Peyer's patch (tissue), 4 donors: ENCODE data around the gene STK38L. TPM values are rescaled to one million over a fixed set of nuclear protein-coding genes. Genes with fewer than 3 reads are reported as not detected.

Experiments
- DNase-seq, 3 donors: peaks; one replicate each; pipeline ENCODE4 v3.0.0-alpha.2; 2017 to 2019
- H3K27ac ChIP-seq, 4 donors: fragments of 200-600 bp; sonication (generic); one replicate each; pipeline ENCODE4 v1.5.1; 2016 to 2019
- H3K27me3 ChIP-seq, 2 donors: fragments of 200-600 bp; sonication (generic); one replicate each; pipeline ENCODE4 v1.5.1; 2019
- H3K36me3 ChIP-seq, 3 donors: fragments of 200-600 bp; sonication (generic); one replicate each; pipeline ENCODE4 v1.5.1; 2016 to 2019
- H3K4me1 ChIP-seq, 4 donors: fragments of 200-600 bp; sonication (generic); one replicate each; pipeline ENCODE4 v1.5.1; 2016 to 2019
- H3K4me3 ChIP-seq, 4 donors: fragments of 200-600 bp; sonication (generic); 1 replicate in 3 of 4; 2 replicates in 1 of 4; pipeline ENCODE4 v1.5.1; 2016 to 2019; ENCODE audit warnings: mild to moderate bottlenecking in 1 of 4
- H3K9me3 ChIP-seq, 4 donors: fragments of 200-600 bp; sonication (generic); one replicate each; pipeline ENCODE4 v1.5.1; 2016 to 2019; ENCODE audit warnings: mild to moderate bottlenecking in 1 of 4
- POLR2A ChIP-seq, 2 donors: fragments of 450-650 bp; IDR thresholded peaks; one replicate each; pipeline ENCODE4 v1.5.1; 2017; ENCODE audit warnings: antibody characterized with exemption in 2 of 2, mild to moderate bottlenecking in 2 of 2, moderate library complexity in 2 of 2
- total RNA-seq, 4 donors: library from RNA; depleted of rRNA; stranded (reverse); fragments of >200 nt; gene quantifications; one replicate each; pipeline ENCODE4 v1.1.0, GENCODE V29; 2016
- TF ChIP-seq, protein P1 (sequence below), 6 experiments: fragments of 450-650 bp in 4 of 6; fragments of 200-600 bp in 2 of 6; sonication (generic) in 1 of 6; IDR thresholded peaks; one replicate each; pipeline ENCODE4 v1.5.1; 2017 to 2019; ENCODE audit warnings: antibody characterized with exemption in 6 of 6, mild to moderate bottlenecking in 3 of 6, moderate library complexity in 1 of 6

The STK38L gene
- total RNA-seq, 4 donors from 2014 or later = 19.6 to 33.0 (median 22.1) TPM

DNA sequence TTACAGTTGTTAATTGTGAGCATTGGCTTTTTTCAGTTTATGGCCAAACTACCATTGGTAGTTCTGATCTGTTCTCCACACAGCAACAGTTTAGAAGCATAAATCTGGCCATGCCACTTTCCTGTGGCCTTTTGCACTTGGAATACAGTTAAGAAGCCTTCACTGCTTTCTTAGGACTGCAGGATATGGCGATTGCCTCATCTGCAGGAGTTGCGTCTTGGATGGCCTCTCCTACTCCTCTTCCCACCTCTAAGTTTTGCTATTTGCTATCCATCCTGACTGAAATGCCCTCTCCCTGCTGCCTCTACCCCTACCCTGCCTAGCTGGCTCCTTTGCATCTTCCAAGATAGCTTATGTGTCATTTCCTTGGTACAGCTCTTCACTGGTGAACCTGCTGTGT, 75.8 kb downstream of the STK38L start:
- no peak for DNase-seq
- Histone ChIP-seq H3K27me3 (no peaks in the 10 kb centered on the region), H3K4me3 (no peak overlapping the region), H3K4me1 (no peaks in the 10 kb centered on the region), H3K9me3 (no peaks in the 10 kb centered on the region), H3K36me3 (peaks cover 0 to 76% (median 0%) of the 10 kb centered on the region in 3 donors), H3K27ac (no peak overlapping the region)
- TF ChIP-seq, protein P1, sequence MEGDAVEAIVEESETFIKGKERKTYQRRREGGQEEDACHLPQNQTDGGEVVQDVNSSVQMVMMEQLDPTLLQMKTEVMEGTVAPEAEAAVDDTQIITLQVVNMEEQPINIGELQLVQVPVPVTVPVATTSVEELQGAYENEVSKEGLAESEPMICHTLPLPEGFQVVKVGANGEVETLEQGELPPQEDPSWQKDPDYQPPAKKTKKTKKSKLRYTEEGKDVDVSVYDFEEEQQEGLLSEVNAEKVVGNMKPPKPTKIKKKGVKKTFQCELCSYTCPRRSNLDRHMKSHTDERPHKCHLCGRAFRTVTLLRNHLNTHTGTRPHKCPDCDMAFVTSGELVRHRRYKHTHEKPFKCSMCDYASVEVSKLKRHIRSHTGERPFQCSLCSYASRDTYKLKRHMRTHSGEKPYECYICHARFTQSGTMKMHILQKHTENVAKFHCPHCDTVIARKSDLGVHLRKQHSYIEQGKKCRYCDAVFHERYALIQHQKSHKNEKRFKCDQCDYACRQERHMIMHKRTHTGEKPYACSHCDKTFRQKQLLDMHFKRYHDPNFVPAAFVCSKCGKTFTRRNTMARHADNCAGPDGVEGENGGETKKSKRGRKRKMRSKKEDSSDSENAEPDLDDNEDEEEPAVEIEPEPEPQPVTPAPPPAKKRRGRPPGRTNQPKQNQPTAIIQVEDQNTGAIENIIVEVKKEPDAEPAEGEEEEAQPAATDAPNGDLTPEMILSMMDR (IDR thresholded peaks at IDR 0.05) = no peak
- no peak for TF ChIP-seq POLR2A (IDR thresholded peaks at IDR 0.05)

DNA sequence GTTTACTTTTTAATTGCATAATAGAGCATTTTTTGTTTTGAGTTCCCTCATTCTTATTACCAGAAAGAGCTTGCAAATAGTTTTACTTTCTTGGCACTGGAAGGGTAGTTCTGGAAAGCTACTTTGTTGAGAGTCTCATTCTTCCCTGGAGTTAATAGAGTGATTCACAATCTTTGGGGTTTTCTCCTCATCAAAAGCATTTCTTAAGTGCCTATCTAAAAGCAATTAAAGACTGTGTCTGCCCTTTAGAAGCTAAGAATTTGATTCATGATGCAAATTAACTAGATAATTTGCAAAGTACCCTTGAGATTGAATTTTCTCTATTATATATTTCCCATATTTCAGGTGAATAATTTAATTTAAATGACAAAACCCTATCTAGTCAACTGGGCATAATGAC, 80.4 kb downstream of the STK38L start:
- no peak overlapping the region for H3K27ac ChIP-seq
- no peak for TF ChIP-seq POLR2A (IDR thresholded peaks at IDR 0.05)
- TF ChIP-seq, protein P1 (IDR thresholded peaks at IDR 0.05) = no peak
- H3K4me3 ChIP-seq = no peak overlapping the region
- no peaks in the 10 kb centered on the region for H3K9me3 ChIP-seq
- peaks cover 0 to 38% (median 0%) of the 10 kb centered on the region in 3 donors for H3K36me3 ChIP-seq
- no peaks in the 10 kb centered on the region for H3K4me1 ChIP-seq
- DNase-seq = no peak
- no peaks in the 10 kb centered on the region for H3K27me3 ChIP-seq

DNA sequence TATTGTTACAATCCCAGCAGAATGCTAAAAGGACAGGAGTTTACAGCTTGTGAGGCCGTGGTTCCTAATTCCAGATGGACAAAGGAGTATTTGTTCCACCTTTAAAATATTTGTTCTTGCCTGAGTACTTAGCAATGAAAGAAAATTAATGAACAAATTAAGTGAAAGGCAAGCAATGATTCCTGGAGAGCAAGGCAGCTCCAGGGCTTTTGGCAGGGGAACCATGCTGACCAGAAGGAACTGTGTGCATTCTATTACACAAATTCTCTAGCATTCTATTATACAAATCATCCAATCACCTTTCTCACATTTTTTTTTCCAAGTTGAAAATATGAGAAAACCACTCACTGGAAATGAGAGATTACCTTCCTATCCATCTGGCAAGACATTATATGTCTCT, 86.8 kb downstream of the STK38L start:
- H3K27ac ChIP-seq = no peak overlapping the region
- TF ChIP-seq, protein P1 (IDR thresholded peaks at IDR 0.05) = no peak
- no peak for TF ChIP-seq POLR2A (IDR thresholded peaks at IDR 0.05)
- no peak overlapping the region for H3K4me3 ChIP-seq

DNA sequence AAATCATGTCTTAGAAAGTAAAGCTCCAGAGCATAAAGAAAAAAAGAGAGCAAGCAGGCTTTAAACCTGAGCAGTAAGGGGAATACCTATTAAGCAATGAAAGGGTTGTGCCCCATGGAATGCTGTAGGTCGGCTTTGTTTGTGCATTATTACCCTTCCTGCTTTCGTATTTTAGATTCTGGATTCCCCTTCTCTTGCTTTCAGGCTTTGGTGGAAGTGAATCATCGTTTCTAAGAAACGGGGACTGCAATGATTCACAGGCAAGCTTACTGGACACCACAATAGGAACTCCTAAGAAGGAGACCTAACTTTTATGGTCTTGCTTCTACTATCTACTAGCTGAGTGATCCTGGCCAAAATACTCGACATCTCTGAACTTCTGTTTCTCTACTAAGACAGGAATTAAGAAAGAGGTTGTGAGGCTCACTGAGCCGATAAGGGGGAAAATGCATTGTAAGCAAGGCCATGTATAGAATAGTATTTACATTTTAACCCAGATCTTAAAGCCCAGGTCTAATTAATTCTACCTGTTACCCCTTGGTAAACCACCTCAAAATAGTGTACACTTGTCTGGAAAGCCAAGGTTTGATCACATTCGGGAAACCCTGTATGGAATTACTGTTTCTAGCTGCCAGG, 87.3 kb downstream of the STK38L start:
- Histone ChIP-seq H3K9me3 (no peaks in the 10 kb centered on the region), H3K36me3 (peaks cover 0 to 4% (median 0%) of the 10 kb centered on the region in 3 donors), H3K27me3 (no peaks in the 10 kb centered on the region), H3K4me1 (peaks cover 0 to 5% (median 0%) of the 10 kb centered on the region in 4 donors), H3K27ac (no peak overlapping the region), H3K4me3 (no peak overlapping the region)
- no peak for DNase-seq
- TF ChIP-seq POLR2A (IDR thresholded peaks at IDR 0.05) = no peak
- TF ChIP-seq, protein P1 (IDR thresholded peaks at IDR 0.05) = no peak

More for the DNA sequence above, 86.8 kb downstream of the STK38L start:
- peaks cover 0 to 5% (median 0%) of the 10 kb centered on the region in 4 donors for H3K4me1 ChIP-seq
- no peak for DNase-seq
- H3K36me3 ChIP-seq = peaks cover 0 to 4% (median 0%) of the 10 kb centered on the region in 3 donors
- no peaks in the 10 kb centered on the region for H3K27me3 ChIP-seq
- no peaks in the 10 kb centered on the region for H3K9me3 ChIP-seq

DNA sequence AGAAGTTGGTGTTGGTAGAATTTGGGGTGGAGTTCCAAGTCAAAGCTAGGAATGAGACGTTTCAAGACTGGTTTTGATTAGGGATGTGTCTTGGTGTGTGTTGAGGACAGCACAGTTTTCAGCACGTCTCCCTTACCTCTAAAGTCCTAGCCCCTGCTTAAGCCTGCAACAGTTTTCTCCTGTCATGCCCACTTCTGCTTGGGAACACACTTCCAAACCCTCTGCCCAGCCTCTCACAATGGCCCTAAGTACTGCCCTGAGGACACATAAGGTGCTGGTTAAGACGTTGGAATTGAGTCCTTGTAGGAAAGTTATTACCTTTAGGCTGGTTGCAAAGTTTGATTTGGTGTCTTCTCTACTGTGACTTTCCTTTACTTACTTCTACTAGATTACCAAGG, 87.8 kb downstream of the STK38L start:
- Histone ChIP-seq H3K36me3 (peaks cover 0 to 4% (median 0%) of the 10 kb centered on the region in 3 donors), H3K9me3 (no peaks in the 10 kb centered on the region), H3K4me1 (peaks cover 0 to 5% (median 0%) of the 10 kb centered on the region in 4 donors), H3K27me3 (no peaks in the 10 kb centered on the region), H3K4me3 (peak overlapping the region in 1 of 4 donors; percentile 89), H3K27ac (no peak overlapping the region)
- TF ChIP-seq, protein P1 (IDR thresholded peaks at IDR 0.05) = no peak
- no peak for TF ChIP-seq POLR2A (IDR thresholded peaks at IDR 0.05)
- DNase-seq = no peak
